Measurements from ENCODE around the gene DMD.
"Not testable (repeated sequence)": the region's sequence is repeated elsewhere in the genome, so short reads cannot be mapped to it uniquely, and the experiment has no call there.

DMD gene

DNA sequence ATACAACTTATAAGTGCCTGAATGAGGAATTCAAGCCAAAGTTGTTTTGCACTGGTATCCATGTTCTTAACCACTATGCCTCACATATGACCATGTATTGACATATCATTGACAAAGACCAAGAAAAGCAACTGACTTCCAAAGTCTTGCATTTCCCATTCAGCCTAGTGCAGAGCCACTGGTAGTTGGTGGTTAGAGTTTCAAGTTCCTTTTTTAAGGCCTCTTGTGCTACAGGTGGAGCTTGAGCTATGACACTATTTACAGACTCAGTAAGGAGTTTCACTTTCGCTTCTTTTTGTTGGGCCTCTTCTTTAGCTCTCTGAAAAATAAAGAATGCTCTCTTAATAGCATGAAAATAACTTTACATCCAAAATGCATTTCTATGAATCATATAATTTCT, 763.0 kb downstream of the DMD start:
- DNase-seq, result no peak

- DNase-seq, result no peak
Observed at GRCh38 chrX:32447640-32448039, 763.7 kb downstream of the DMD start.

- DNase-seq, result no peak
Observed at GRCh38 chrX:32443841-32444240, 767.5 kb downstream of the DMD start.

- DNase-seq, result no peak
Observed at GRCh38 chrX:32421266-32421665, 790.1 kb downstream of the DMD start.

- DNase-seq, result peak; percentile 12
Observed at GRCh38 chrX:32408389-32408788, 803.0 kb downstream of the DMD start.

GRCh38 chrX:32397562-32398216, 813.7 kb downstream of the DMD start:
- no peak for DNase-seq

DNA sequence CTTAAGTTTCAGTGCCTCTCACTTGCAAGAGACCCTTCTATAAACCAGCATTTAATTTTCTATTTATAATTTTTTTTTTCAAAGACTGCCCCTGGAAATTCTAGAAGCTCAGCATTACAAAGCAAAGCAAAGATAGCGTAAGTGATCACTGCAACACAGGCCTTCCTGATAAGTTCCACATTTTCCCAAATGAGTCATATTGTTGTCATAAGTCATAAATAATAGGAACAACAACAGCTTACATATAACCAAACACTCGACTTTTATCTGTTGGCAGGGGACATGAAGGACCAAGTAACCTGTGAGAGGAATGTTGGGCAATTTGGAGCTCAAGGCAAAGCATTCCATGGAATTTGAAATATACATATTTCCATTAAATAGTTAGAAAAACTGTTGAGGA, 815.5 kb downstream of the DMD start:
- DNase-seq, result no peak

DNA sequence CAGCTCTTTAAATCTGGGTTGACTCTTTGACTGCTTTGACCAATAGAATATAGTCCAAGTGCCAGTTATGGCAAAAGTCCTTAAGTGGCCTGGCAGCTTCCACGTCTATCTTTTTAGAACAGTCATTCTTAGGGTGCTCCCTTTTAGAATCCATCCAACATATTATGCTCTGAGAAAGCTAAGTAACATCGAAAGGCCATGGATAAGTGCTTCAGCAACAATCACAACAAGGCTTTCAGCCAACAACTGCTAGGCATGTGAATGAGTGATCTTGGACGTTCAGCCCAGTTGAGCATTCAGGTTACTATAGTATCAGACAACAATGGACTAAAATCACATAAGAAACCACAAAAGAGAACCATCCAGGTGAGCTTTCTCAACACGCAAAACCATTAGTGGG, 818.7 kb downstream of the DMD start:
- no peak for DNase-seq

DNA sequence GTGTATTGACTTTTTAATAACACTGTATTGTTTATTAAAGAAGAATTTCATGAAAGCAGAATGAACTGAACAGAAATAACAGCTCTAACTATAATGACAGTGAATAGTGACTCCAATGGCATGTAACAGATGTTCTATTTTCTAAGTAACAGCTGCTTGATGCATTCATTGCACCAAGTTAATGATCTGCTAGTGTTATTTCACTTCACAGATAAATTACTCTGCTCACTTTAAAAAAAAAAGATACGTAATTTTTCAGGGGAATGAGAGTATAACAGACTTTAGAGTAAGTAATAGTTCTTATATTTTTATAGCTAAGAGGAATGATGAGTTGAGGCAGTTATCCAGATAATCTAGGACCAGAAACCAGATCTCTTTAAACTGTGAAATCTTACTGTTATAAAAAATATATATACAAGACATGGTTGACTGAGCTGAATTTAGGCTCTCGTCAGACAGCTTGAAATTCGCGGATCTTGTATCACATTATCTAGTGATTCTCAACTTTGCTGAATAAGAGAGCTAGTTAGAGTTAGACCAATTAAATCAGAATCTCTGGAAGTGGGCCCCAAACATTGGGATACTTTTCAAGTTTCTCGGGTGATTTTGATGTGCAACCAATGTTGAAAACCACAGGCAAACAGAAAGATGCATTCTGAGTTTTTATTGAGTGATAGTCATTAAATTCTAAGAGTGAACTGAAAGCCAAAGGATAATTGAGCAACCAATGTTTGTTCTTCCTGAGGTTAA, 840.7 kb downstream of the DMD start:
- no peak for DNase-seq

DNA sequence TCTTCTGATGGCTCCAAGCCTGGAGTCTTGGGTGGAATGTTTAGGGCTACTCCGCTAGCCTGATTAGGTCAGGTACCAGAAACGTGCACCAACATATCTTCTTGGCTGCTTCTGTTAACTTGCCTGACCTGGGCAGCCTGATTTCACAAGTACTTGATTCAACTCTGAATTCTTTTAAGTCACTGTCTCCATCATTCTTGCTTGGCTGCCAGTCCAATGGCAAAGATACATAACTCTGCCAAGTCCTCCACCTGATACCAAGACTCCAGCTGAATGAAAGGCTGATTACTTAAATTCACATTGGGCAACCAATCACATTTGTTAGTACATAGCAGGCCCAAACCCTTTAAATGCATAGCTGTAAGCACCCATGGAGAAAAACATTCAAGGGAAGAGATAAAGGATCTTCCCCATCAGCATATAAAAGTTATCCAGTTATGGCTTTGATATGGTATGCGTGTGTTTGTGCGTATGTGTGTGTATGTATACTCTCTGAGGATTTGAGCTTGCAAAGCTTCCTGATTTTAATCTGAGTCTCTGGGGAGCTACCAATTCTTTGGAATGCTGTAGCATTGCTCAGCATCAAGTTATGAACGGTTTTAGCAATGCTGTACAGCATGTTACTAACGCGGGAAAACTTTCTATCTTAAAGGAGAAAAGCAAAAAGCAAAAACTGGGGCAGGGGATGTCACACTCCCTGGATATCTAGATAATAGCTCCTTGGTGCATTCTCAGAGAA, 917.2 kb downstream of the DMD start:
- no peak for DNase-seq

DNA sequence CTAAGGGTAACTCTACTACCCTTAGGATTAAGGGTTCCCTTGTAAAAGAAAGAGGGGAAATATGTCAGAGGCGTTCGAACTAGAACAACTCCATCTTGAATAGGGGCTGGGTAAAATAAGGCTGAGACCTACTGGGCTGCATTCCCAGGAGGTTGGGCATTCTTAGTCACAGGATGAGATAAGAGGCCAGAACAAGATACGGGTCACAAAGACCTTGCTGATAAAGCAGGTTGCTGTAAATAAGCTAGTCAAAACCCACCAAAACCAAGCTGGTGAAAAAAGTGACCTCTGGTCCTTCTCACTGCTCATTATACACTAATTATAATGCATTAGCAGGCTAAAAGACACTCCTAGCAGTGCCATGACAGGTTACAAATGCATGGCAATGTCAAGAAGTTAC, 922.0 kb downstream of the DMD start:
- DNase-seq, result no peak

DNA sequence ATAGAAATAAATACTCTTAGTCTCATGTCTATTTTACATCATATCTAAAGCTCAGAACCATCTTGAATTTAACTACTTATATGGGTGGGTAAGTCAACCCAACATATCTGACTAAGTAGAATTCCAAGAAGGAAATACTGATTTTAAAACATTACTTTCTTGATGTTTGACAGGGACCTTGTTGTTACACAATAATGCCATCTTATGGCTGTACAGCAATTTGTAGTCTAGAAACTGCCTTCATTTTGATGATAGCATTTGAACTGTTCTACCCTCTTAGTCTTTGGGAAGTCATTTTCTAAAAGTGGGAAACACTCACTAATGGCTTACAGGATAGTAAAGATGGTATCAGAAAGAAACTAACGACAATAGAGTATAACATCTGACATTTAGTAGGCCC, 929.5 kb downstream of the DMD start:
- DNase-seq, result no peak

DNA sequence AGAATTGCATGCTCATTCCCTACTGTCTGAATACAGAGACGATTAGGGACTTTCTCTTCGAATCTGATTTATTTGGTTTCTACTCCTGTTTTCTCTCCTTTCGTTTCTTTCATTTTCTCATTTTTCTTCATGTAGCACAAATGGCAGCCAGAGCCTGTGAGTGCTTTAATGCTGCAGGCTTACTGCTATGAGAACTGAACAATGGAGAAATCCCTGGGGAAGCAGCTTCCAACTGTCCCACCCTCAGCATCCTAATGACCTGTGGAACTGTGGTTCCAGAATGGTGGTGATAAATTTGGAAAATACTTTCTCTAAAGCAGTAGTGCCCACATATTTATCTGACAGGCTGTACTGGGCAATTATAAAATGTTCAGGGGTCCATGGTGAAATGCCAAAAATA, 930.4 kb downstream of the DMD start:
- no peak for DNase-seq

GRCh38 chrX:32280489-32280888, 930.9 kb downstream of the DMD start:
- no peak for DNase-seq

DNA sequence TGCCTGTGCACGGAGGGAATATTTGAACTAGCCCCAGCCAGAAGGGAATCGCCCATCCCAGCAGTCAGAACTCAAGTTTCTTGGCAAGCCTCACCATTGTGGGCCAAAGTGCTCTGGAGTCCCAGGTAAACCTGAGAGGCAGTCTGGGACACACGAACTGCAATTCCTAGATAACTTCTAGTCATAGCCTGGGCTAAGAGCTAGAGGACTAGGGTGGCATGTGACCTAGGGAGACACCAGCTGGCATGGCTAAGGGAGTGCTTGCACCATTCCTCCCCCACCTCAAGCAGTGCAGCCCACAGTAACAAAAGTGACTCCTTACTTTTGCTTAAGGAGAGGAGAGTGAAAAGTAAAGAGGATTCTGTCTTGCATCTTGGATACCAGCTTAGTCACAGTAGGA, 935.2 kb downstream of the DMD start:
- no peak for DNase-seq

GRCh38 chrX:32269866-32270265, 941.5 kb downstream of the DMD start:
- no peak for DNase-seq

DNA sequence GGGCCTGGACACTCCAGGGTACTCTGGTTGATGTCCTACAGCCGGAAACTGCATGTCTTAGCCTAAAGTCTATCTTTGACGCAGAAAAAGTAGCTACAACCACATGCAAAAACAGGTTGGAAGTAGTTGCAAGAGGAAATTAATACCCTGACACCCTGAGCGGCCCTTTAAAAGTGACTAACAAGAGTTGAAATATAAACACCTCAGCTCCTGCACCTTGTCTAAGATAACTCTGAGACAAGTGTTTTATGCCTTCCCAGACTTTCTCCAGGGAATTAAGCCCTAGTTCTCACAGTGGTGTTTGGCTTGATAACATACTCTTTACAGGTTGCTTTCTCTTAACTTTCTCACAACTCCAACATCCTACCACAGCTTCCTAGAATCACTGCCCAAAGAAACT, 943.1 kb downstream of the DMD start:
- no peak for DNase-seq

GRCh38 chrX:32267796-32268195, 943.6 kb downstream of the DMD start:
- no peak for DNase-seq

DNA sequence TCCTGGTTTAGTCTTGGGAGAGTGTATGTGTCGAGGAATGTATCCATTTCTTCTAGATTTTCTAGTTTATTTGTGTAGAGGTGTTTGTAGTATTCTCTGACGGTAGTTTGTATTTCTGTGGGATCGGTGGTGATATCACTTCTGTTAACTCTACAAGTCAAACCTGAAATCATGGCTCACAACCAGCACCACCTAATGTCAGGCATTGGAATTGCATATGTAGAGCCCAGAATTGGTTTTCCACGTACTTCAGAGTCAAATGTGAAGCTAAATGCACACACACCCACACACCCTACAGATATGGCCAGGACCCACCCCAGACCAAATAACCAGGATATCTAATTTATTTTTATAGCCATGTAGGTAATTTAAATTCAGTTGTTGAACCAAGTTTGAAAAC, 964.7 kb downstream of the DMD start:
- not testable (repeated sequence) for DNase-seq

DNA sequence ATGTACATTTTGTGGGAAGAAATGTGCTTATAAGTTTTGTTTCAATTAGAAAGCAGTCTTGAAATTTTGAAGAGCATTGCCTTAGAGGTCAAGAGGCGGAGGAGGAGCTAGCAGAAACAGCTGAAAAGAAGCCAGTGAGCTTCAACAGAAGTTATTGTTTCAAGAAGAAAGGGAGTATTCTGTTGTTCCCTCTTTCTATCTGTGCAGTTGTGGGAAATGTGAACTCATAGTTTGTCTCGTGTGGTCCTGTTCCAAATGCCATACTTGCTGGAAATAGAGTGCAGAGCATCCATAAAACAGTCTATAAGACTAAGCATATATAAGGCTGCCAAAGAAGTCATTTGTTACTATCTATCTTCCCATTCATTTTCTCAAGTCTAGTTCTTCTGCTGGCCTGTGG, 1015.7 kb downstream of the DMD start:
- no peak for DNase-seq

- DNase-seq, result no peak
Observed at GRCh38 chrX:32191316-32191715, 1020.0 kb downstream of the DMD start.

- DNase-seq, result no peak
Observed at GRCh38 chrX:32185160-32185559, 1026.2 kb downstream of the DMD start.

- DNase-seq, result no peak
Observed at GRCh38 chrX:32183066-32183465, 1028.3 kb downstream of the DMD start.

DNA sequence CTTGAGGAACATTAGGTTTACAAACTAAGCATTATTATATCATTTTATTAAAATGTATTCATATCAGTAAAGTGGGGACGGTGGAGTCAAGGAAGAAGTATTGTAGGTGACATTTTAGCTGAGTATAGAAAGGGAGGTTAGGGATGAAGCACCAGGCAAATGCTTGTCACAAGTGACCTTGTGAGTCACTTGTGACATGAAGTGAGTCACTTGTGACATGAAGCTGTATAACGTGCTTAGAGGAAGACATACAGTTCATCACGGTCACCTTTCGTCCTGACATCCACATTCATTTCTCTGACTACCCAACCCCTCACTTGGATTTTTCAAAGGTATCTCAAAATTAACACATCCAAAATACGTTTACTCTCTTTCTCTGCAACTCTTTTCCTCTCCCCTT, 1034.8 kb downstream of the DMD start:
- DNase-seq, result no peak
